GM13977 (cell line): Measurements from ENCODE around the gene MTF1.

ENCODE experiments used
- DNase-seq: peaks from one replicate; pipeline ENCODE4 v3.0.0; 2012; ENCODE audit warnings: low spot score
- in situ Hi-C: fragments of 300-500 bp; cut with MboI; formaldehyde crosslinking; loops from one replicate; pipeline ENCODE4 v1.12.0; 2022; ENCODE audit warnings: low sequenced_read_pairs, low pct_unique_long_range_greater_than_20kb, mixed read lengths, inconsistent platforms; ENCODE audit not compliant: unreplicated experiment
- TF ChIP-seq, protein P1 (sequence below): IDR thresholded peaks from 2 replicates; pipeline ENCODE4 v1.5.1; 2012; ENCODE audit warnings: mild to moderate bottlenecking, control low read depth; ENCODE audit not compliant: insufficient read depth; ENCODE audit errors: extremely low read depth, missing control alignments

MTF1 gene

GRCh38 chr1:37839676-37840075 is 19.7 kb downstream of the MTF1 start:
- no peak for DNase-seq
- TF ChIP-seq, protein P1, sequence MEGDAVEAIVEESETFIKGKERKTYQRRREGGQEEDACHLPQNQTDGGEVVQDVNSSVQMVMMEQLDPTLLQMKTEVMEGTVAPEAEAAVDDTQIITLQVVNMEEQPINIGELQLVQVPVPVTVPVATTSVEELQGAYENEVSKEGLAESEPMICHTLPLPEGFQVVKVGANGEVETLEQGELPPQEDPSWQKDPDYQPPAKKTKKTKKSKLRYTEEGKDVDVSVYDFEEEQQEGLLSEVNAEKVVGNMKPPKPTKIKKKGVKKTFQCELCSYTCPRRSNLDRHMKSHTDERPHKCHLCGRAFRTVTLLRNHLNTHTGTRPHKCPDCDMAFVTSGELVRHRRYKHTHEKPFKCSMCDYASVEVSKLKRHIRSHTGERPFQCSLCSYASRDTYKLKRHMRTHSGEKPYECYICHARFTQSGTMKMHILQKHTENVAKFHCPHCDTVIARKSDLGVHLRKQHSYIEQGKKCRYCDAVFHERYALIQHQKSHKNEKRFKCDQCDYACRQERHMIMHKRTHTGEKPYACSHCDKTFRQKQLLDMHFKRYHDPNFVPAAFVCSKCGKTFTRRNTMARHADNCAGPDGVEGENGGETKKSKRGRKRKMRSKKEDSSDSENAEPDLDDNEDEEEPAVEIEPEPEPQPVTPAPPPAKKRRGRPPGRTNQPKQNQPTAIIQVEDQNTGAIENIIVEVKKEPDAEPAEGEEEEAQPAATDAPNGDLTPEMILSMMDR = no peak
- in situ Hi-C loops = no loop called here

DNA sequence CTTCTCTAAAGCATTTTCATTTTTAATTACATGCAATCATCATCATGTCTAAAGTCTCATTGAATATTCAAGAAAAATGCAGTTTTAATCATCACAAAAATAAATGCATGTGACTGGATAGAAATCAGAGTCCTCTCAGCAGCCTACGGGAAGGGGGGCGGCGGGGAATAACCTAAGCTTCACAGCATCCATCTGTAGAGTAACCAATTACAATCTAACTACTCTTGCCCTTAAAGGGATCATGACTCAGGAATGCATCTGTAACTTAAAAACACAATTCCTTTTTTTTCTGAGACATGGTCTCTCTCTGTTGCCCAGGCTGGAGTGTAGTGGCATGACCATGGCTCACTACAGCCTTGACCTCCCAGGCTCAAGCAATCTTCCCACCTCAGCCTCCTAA is 22.6 kb downstream of the MTF1 start:
- no peak for DNase-seq
- TF ChIP-seq, protein P1 = no peak
- in situ Hi-C loops = no loop called here

- in situ Hi-C loops = no loop called here
- TF ChIP-seq, protein P1 = no peak
- no peak for DNase-seq
These were observed 27.6 kb downstream of the MTF1 start for GRCh38 chr1:37831809-37832208.

DNA sequence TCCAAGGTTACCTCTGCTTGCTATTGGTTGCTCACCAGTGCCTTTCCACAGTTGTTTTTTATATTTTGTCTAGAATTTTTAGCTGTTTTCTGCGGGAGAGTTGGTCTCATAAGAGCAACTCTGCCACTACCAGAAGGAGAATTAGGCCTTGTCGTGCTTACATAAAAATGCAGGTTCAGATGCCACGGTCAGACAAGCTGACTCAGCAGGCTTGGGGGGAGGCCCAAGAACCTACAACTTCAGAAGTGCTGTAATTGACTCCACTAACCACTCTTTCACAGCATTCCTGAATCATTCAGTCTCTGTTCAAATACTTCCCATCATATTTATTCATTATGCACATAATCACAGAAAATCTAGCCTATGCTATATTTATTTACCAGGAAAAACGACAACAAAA is 28.3 kb downstream of the MTF1 start:
- TF ChIP-seq, protein P1 = no peak
- in situ Hi-C loops = no loop called here
- no peak for DNase-seq

- in situ Hi-C loops = no loop called here
- DNase-seq = no peak
- TF ChIP-seq, protein P1 = no peak
These were observed 30.9 kb downstream of the MTF1 start for GRCh38 chr1:37828410-37829074.

DNA sequence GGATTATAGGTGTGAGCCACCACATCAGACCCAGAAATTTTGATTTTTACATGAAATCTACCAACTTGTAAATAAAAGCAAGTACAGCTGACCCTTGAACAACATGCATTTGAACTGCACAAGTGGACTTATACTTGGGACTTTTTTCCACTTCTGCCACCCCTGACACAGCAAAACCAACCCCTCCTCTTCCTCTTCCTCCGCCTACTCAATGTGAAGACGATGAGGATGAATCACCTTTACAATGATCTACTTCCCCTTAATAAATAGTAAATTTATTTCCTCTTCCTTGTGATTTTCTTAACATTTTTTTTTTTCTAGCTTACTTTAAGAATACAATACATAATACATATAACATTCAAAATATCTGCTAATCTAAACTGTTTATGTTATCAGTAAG is 33.9 kb downstream of the MTF1 start:
- DNase-seq = no peak
- TF ChIP-seq, protein P1 = no peak

GRCh38 chr1:37824001-37824400 is 35.4 kb downstream of the MTF1 start:
- TF ChIP-seq, protein P1 = no peak
- DNase-seq = no peak
- in situ Hi-C loops = no loop called here

More for the DNA sequence above, 33.9 kb downstream of the MTF1 start:
- in situ Hi-C loops = no loop called here
